Kidney epithelial cell (primary cell): Measurements from ENCODE around the gene ALK. TPM values are rescaled to one million over a fixed set of nuclear protein-coding genes. Genes with fewer than 3 reads are reported as not detected.
A peak's percentile ranks its signal among the peaks of the same experiment; 100 is the strongest.
"Not testable (repeated sequence)": the region's sequence is repeated elsewhere in the genome, so short reads cannot be mapped to it uniquely, and the experiment has no call there.

ENCODE experiments used
- DNase-seq: peaks from one replicate; pipeline ENCODE4 v3.0.0-alpha.2; 2010; ENCODE audit warnings: low read depth
- H3K27me3 ChIP-seq: 2 replicates; pipeline ENCODE4 v1.6.0; 2011; ENCODE audit warnings: low read length; ENCODE audit not compliant: control insufficient read depth, insufficient read depth
- H3K36me3 ChIP-seq: 2 replicates; pipeline ENCODE4 v1.5.1; 2011; ENCODE audit warnings: low read length; ENCODE audit not compliant: control insufficient read depth, insufficient read depth
- H3K4me3 ChIP-seq: 2 replicates; pipeline ENCODE4 v1.5.1; 2011; ENCODE audit warnings: low read depth, mild to moderate bottlenecking, control low read depth, low read length
- CTCF ChIP-seq: IDR thresholded peaks from 2 replicates; pipeline ENCODE4 v1.5.1; 2011; ENCODE audit warnings: mild to moderate bottlenecking, moderate library complexity, low read length, control low read depth, inconsistent platforms; ENCODE audit not compliant: insufficient read depth, poor library complexity, severe bottlenecking
- total RNA-seq: library from RNA; depleted of rRNA; stranded (reverse); fragments of >200 nt; gene quantifications from 2 replicates; pipeline ENCODE4 v1.2.3, GENCODE V29; 2015

Gene ALK
- total RNA-seq, 1 donor from 2014 or later: not detected

- Histone ChIP-seq H3K4me3 (no peak overlapping the region), H3K27me3 (no peaks in the 10 kb centered on the region), H3K36me3 (no peaks in the 10 kb centered on the region)
- no peak for TF ChIP-seq CTCF
- DNase-seq: no peak
Observed at GRCh38 chr2:29751390-29751789, 170.0 kb downstream of the ALK start.

GRCh38 chr2:29750463-29750862 is 170.9 kb downstream of the ALK start:
- not testable (repeated sequence) for DNase-seq, H3K27me3 ChIP-seq, H3K36me3 ChIP-seq, H3K4me3 ChIP-seq

- Histone ChIP-seq H3K27me3 (no peaks in the 10 kb centered on the region), H3K36me3 (no peaks in the 10 kb centered on the region), H3K4me3 (no peak overlapping the region)
- no peak for DNase-seq
- no peak for TF ChIP-seq CTCF
Observed at GRCh38 chr2:29749843-29750242, 171.5 kb downstream of the ALK start.

GRCh38 chr2:29749041-29749440 is 172.3 kb downstream of the ALK start:
- no peak for TF ChIP-seq CTCF
- H3K4me3 ChIP-seq: no peak overlapping the region
- no peaks in the 10 kb centered on the region for H3K36me3 ChIP-seq
- no peaks in the 10 kb centered on the region for H3K27me3 ChIP-seq
- peak; percentile 43 for DNase-seq

- no peak for TF ChIP-seq CTCF
- no peaks in the 10 kb centered on the region for H3K36me3 ChIP-seq
- H3K27me3 ChIP-seq: no peaks in the 10 kb centered on the region
- DNase-seq: peak; percentile 99
- H3K4me3 ChIP-seq: no peak overlapping the region
Observed at GRCh38 chr2:29747786-29748470, 173.5 kb downstream of the ALK start.

- no peak overlapping the region for H3K4me3 ChIP-seq
- H3K27me3 ChIP-seq: no peaks in the 10 kb centered on the region
- no peak for DNase-seq
- TF ChIP-seq CTCF: no peak
- no peaks in the 10 kb centered on the region for H3K36me3 ChIP-seq
Observed at GRCh38 chr2:29744976-29745375, 176.4 kb downstream of the ALK start.
